Measurements from ENCODE around the gene AKAP8L. TPM values are rescaled to one million over a fixed set of nuclear protein-coding genes. Genes with fewer than 3 reads are reported as not detected.
"Not testable (repeated sequence)": the region's sequence is repeated elsewhere in the genome, so short reads cannot be mapped to it uniquely, and the experiment has no call there.

Gene AKAP8L
- total RNA-seq, 4 donors from 2014 or later, result 82.4 to 157 (median 117) TPM

DNA sequence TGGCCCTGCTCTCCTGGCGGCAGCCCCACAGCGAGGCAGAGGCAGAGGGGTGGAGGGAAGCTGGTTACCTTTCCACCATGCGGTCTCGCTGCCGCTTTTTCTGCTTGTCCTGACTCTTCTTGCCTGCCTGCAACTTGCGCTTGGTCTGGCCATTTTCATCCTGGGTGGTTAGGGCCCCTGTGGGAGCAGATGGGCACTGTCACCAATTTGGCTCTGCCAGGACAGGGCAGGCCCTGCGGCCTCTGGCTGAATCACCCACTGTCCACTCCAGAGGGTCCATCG lies 19.6 kb downstream of the AKAP8L start:
- H3K4me1 ChIP-seq, result peaks cover 0 to 17% of the 10 kb centered on the region in 2 donors
- no peak overlapping the region for H3K4me3 ChIP-seq
- no peak overlapping the region for H3K27ac ChIP-seq
- no peaks in the 10 kb centered on the region for H3K27me3 ChIP-seq
- H3K9me3 ChIP-seq, result no peaks in the 10 kb centered on the region
- no peaks in the 10 kb centered on the region for H3K36me3 ChIP-seq
- intact Hi-C loops (cut with DNase I; ENCODE audit: low total_unique reads), result no loop called here
- TF ChIP-seq CTCF (IDR thresholded peaks at IDR 0.05) (no peak), POLR2A (IDR thresholded peaks at IDR 0.05) (no peak)
- no peak for DNase-seq

DNA sequence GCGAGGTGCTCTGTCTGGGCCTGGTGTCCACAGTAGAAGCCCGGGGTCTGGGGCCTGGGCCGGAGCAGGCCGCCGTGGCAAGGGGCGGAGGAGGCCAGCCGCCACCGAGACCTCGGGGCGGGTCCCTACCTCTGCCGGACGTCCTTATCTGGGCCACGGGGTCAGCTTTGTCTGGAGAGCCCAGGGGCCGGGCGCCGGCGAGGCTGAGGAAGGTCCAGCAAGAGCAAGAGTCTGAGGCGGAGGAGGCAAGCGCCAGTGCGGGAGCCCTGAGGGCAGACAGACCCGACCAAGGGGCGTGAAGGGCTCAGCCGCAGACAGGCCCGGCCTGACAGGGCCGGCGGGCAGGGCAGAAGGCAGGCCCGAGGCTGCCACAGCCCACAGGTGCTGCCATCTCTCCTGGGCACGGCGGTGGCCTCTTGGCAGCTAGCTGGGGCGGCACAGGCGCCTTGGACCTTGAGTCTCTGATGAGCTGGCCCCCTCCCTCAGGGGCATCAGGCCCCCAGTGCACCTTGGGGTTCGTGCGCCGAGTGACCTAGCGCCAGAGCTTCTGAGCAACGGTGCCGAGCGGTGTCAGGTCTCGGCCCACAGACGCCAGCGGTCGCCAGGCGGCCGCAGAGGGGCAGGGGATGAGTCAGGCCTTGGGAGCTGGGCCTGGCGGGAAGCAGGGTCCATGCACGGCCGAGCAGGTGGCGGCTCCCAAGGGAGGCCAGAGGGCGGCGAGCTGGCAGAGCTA lies 20.1 kb downstream of the AKAP8L start:
- Histone ChIP-seq H3K36me3 (no peaks in the 10 kb centered on the region), H3K4me3 (no peak overlapping the region), H3K9me3 (no peaks in the 10 kb centered on the region), H3K27me3 (no peaks in the 10 kb centered on the region), H3K4me1 (peaks cover 0 to 14% of the 10 kb centered on the region in 2 donors), H3K27ac (no peak overlapping the region)
- intact Hi-C loops (cut with DNase I; ENCODE audit: low total_unique reads), result no loop called here
- no peak for DNase-seq
- TF ChIP-seq CTCF (IDR thresholded peaks at IDR 0.05), result no peak
- TF ChIP-seq POLR2A (IDR thresholded peaks at IDR 0.05), result no peak

DNA sequence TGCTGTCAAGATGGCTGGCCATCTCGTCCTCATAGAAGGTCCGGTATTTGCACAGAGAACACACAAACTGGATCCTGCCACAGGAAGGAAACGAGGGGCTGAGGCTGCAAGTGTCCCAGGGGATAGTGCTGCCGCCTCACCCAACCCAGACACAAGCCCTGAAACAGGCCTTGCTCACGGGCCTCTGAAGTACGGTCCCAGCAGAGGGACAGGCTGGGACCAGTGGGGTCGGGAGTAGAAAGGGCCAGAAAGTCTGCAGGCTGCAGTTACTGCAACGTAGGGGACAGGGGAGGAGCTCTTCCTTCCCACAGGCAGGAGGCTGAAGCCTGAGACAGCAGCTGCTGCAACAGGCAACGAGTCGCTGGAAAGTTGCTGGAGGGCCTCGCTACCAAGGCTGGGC lies 21.0 kb downstream of the AKAP8L start:
- intact Hi-C loops (cut with DNase I; ENCODE audit: low total_unique reads), result no loop called here
- H3K36me3 ChIP-seq, result no peaks in the 10 kb centered on the region
- peaks cover 0 to 6% of the 10 kb centered on the region in 2 donors for H3K4me1 ChIP-seq
- TF ChIP-seq CTCF (IDR thresholded peaks at IDR 0.05), result no peak
- TF ChIP-seq POLR2A (IDR thresholded peaks at IDR 0.05), result no peak
- no peaks in the 10 kb centered on the region for H3K27me3 ChIP-seq
- H3K27ac ChIP-seq, result no peak overlapping the region
- no peak for DNase-seq
- no peak overlapping the region for H3K4me3 ChIP-seq
- H3K9me3 ChIP-seq, result no peaks in the 10 kb centered on the region

- no peak overlapping the region for H3K27ac ChIP-seq
- H3K27me3 ChIP-seq, result no peaks in the 10 kb centered on the region
- no peak overlapping the region for H3K4me3 ChIP-seq
- H3K4me1 ChIP-seq, result peaks cover 0 to under 1% of the 10 kb centered on the region in 2 donors
- no peak for DNase-seq
- H3K36me3 ChIP-seq, result no peaks in the 10 kb centered on the region
- no peaks in the 10 kb centered on the region for H3K9me3 ChIP-seq
- intact Hi-C loops (cut with DNase I; ENCODE audit: low total_unique reads), result no loop called here
- TF ChIP-seq CTCF (IDR thresholded peaks at IDR 0.05), result no peak
- TF ChIP-seq POLR2A (IDR thresholded peaks at IDR 0.05), result no peak
These were observed 21.6 kb downstream of the AKAP8L start for GRCh38 chr19:15397236-15397635.

DNA sequence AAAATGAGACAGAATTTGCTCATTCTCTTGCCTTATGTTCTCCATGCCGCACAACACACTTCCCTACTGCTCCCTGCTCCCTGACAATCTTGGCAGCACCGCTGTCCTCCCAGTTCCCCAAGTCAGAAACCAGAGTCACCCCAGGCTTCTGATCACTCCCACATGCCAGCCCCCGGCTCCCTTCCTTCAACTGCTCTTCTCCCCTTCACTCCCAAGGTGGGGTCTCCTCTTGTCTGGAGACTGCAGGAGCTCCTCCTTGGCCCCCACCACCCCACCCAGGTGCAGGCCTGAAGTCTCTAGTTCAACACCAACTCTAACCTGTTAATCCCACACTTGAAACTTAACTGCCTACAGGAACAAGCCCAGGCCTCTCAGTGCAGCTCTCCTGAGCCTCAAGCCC lies 22.4 kb downstream of the AKAP8L start:
- Histone ChIP-seq H3K36me3 (no peaks in the 10 kb centered on the region), H3K27me3 (no peaks in the 10 kb centered on the region), H3K27ac (no peak overlapping the region), H3K4me1 (no peaks in the 10 kb centered on the region), H3K4me3 (no peak overlapping the region), H3K9me3 (no peaks in the 10 kb centered on the region)
- intact Hi-C loops (cut with DNase I; ENCODE audit: low total_unique reads), result no loop called here
- TF ChIP-seq CTCF (IDR thresholded peaks at IDR 0.05), result no peak
- TF ChIP-seq POLR2A (IDR thresholded peaks at IDR 0.05), result no peak
- no peak for DNase-seq

DNA sequence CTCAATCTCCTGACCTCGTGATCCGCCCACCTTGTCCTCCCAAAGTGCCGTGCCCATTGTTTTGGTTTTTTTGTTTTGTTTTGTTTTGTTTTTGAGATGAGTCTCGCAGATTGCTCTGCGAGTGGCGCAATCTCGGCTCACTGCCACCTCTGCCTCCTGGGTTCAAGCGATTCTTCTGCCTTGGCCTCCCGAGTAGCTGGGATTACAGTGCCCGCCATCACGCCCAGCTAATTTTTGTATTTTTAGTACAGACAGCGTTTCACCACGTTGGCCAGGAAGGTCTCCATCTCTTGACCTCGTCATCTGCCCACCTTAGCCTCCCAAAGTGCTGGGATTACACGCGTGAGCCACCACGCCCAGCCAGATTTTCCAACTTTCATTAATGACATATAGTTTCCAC lies 23.5 kb downstream of the AKAP8L start:
- H3K27me3 ChIP-seq; H3K4me3 ChIP-seq; H3K27ac ChIP-seq; H3K36me3 ChIP-seq; H3K9me3 ChIP-seq; intact Hi-C loops (cut with DNase I; ENCODE audit: low total_unique reads); H3K4me1 ChIP-seq; DNase-seq: not testable (repeated sequence)
